Endothelial cell of umbilical vein (primary cell): ENCODE results near the gene C11orf71. TPM values are rescaled to one million over a fixed set of nuclear protein-coding genes. Genes with fewer than 3 reads are reported as not detected.

Experiments used
- BruUV-seq: library from RNA; stranded (reverse); fragments of 400-500 nt; replicated peaks from 2 replicates; lab custom pipeline; 2021; lab: Mats Ljungman, UMichigan
- CTCF ChIA-PET: fragments of 300-600, 350-600 bp; sonication (Branson Sonifier 250); formaldehyde crosslinking; loops from one replicate; lab custom pipeline; 2021; ENCODE audit warnings: antibody characterized with exemption, inconsistent platforms; lab: Charles Lee
- POLR2A ChIA-PET: fragments of 300-600, 350-600 bp; sonication (Branson Sonifier 250); formaldehyde crosslinking; loops from one replicate; lab custom pipeline; 2021; ENCODE audit warnings: antibody characterized with exemption, inconsistent platforms; lab: Charles Lee
- DNase-seq: peaks from one replicate; pipeline ENCODE4 v3.0.0-alpha.2; 2011; ENCODE audit warnings: low read depth, low spot score
- FAIRE-seq: peaks from 2 replicates; lab custom pipeline; 2011; peaks lifted over from hg19 to GRCh38; lab: Jason Lieb, UNC
- H2AFZ ChIP-seq: 2 replicates; pipeline ENCODE4 v1.6.0; 2012; ENCODE audit warnings: low read depth, low read length, control low read depth, inconsistent platforms
- H3K27ac ChIP-seq: 2 replicates; pipeline ENCODE4 v1.5.1; 2011; ENCODE audit warnings: low read depth, mild to moderate bottlenecking, control low read depth, low read length, moderate library complexity; ENCODE audit not compliant: insufficient read depth
- H3K27me3 ChIP-seq, 2 experiments: 2 replicates each; pipeline versions ENCODE4 v1.6.0 to v1.6.1; 2011; ENCODE audit warnings: low read length in 2 of 2, mixed read lengths in 1 of 2; ENCODE audit not compliant: control insufficient read depth in 2 of 2, insufficient read depth in 2 of 2
- H3K36me3 ChIP-seq, 2 experiments: 2 replicates in 1 of 2; 3 replicates in 1 of 2; pipeline ENCODE4 v1.5.1; 2011; ENCODE audit warnings: low read length in 2 of 2, mild to moderate bottlenecking in 1 of 2, moderate library complexity in 1 of 2; ENCODE audit not compliant: control insufficient read depth in 2 of 2, insufficient read depth in 2 of 2; ENCODE audit errors: extremely low read depth in 1 of 2
- H3K4me1 ChIP-seq: 3 replicates; pipeline ENCODE4 v1.5.1; 2011; ENCODE audit warnings: mild to moderate bottlenecking, low read length; ENCODE audit not compliant: control insufficient read depth, insufficient read depth; ENCODE audit errors: extremely low read depth
- H3K4me2 ChIP-seq: 2 replicates; pipeline ENCODE4 v1.6.1; 2011; ENCODE audit warnings: low read length, control low read depth, mixed read lengths; ENCODE audit not compliant: insufficient read depth
- H3K4me3 ChIP-seq, 3 experiments: fragments of 200-600 bp in 1 of 3; sonication (generic), shearing (Covaris generic) in 1 of 3; replicated peaks in 1 of 3; 2 replicates each; pipeline ENCODE4 v1.5.1; 2011 to 2016; ENCODE audit warnings: control low read depth in 3 of 3, low read length in 3 of 3, mild to moderate bottlenecking in 2 of 3, inconsistent platforms in 1 of 3, low read depth in 1 of 3, moderate library complexity in 1 of 3; ENCODE audit not compliant: insufficient read depth in 1 of 3
- H3K79me2 ChIP-seq: 2 replicates; pipeline ENCODE4 v1.6.0; 2012; ENCODE audit warnings: low read length, inconsistent platforms; ENCODE audit not compliant: control insufficient read depth, insufficient read depth
- H3K9ac ChIP-seq: replicated peaks from 2 replicates; pipeline ENCODE3; 2011; ENCODE audit warnings: low read length, control low read depth; ENCODE audit not compliant: insufficient read depth; ENCODE audit errors: extremely low read depth
- H3K9me1 ChIP-seq: replicated peaks from 3 replicates; pipeline ENCODE4 v1.6.0; 2011; ENCODE audit warnings: mild to moderate bottlenecking, low read length; ENCODE audit not compliant: control insufficient read depth, insufficient read depth; ENCODE audit errors: extremely low read depth
- H3K9me3 ChIP-seq: replicated peaks from 2 replicates; pipeline ENCODE4 v1.5.1; 2012; ENCODE audit warnings: low read length, inconsistent platforms; ENCODE audit not compliant: control insufficient read depth, insufficient read depth
- H4K20me1 ChIP-seq: replicated peaks from 2 replicates; pipeline ENCODE3; 2011; ENCODE audit warnings: mild to moderate bottlenecking, low read length; ENCODE audit not compliant: control insufficient read depth, insufficient read depth; ENCODE audit errors: extremely low read depth
- CTCF ChIP-seq, 2 donors: IDR thresholded peaks; 1 replicate in 1 of 2; 2 replicates in 1 of 2; pipeline ENCODE4 v1.5.1; 2011; ENCODE audit warnings: low read length in 2 of 2, mild to moderate bottlenecking in 2 of 2, moderate library complexity in 2 of 2, control low read depth in 1 of 2, inconsistent platforms in 1 of 2, low read depth in 1 of 2; ENCODE audit not compliant: insufficient read depth in 1 of 2; ENCODE audit errors: extremely low read depth in 1 of 2
- EZH2 ChIP-seq: IDR thresholded peaks from 2 replicates; pipeline ENCODE4 v1.6.1; 2012; ENCODE audit warnings: borderline replicate concordance, low read depth, mild to moderate bottlenecking, moderate library complexity, low read length, inconsistent platforms; ENCODE audit not compliant: severe bottlenecking
- FOS ChIP-seq: IDR thresholded peaks from 2 replicates; pipeline ENCODE4 v1.6.1; 2011; ENCODE audit warnings: mild to moderate bottlenecking, low read length, moderate library complexity, borderline replicate concordance; ENCODE audit not compliant: insufficient read depth
- GATA2 ChIP-seq: IDR thresholded peaks from 2 replicates; pipeline ENCODE4 v1.7.0; 2011; ENCODE audit warnings: low read depth, mild to moderate bottlenecking, moderate library complexity, mixed read lengths, low read length; ENCODE audit not compliant: insufficient read length, insufficient read depth
- JUN ChIP-seq: IDR thresholded peaks from 2 replicates; pipeline ENCODE4 v1.6.1; 2011; ENCODE audit warnings: borderline replicate concordance, low read depth; ENCODE audit not compliant: insufficient read length, insufficient read depth
- MAX ChIP-seq: IDR thresholded peaks from 2 replicates; pipeline ENCODE4 v1.6.1; 2011; ENCODE audit not compliant: insufficient read depth, insufficient read length
- MYC ChIP-seq: IDR thresholded peaks from one replicate; pipeline ENCODE4 v1.6.1; 2011; ENCODE audit warnings: mild to moderate bottlenecking, low read depth, low read length
- POLR2A ChIP-seq: IDR thresholded peaks from 2 replicates; pipeline ENCODE4 v1.6.1; 2012; ENCODE audit warnings: low read depth, mild to moderate bottlenecking, control low read depth, low read length
- POLR2AphosphoS5 ChIP-seq: IDR thresholded peaks from 2 replicates; pipeline ENCODE4 v1.6.1; 2012; ENCODE audit warnings: low read depth, mild to moderate bottlenecking, control low read depth, low read length, moderate library complexity; ENCODE audit not compliant: insufficient read depth
- dilution Hi-C: fragments of 300-500 bp; cut with MboI; formaldehyde crosslinking; loops from one replicate; pipeline ENCODE4 v1.15.0; 2019; ENCODE audit warnings: low sequenced_read_pairs; ENCODE audit not compliant: extremely low pct_ligation_motif_present
- intact Hi-C: fragments of 100-400 bp; cut with micrococcal nuclease; formaldehyde crosslinking; loops from one replicate; pipeline ENCODE4 v1.10.0; 2022
- polyA plus RNA-seq, 4 experiments: library from polyadenylated mRNA; depleted of rRNA in 3 of 4; stranded (reverse) in 3 of 4; unstranded in 1 of 4; fragments of >200 nt; gene quantifications; 2 replicates each; pipeline versions ENCODE4 v1.2.1 to v1.2.3, GENCODE V29; 2011 to 2012; ENCODE audit warnings: missing spikeins in 1 of 4
- total RNA-seq: library from RNA; stranded (reverse); gene quantifications from 2 replicates; pipeline ENCODE4 v1.2.3, GENCODE V29; 2021

The C11orf71 gene
- total and polyA plus RNA-seq, 2 donors (not counting 3 experiments of a cell fraction or from before 2014, with no cell fraction given) = 4.0 to 6.9 TPM

GRCh38 chr11:114447892-114448291, 47.6 kb upstream of the C11orf71 start:
- no peaks in the 10 kb centered on the region for H3K27me3 ChIP-seq
- no peak overlapping the region for H3K27ac ChIP-seq
- no peaks in the 10 kb centered on the region for H3K4me1 ChIP-seq
- dilution Hi-C loops = no loop called here
- no peak overlapping the region for H3K4me2 ChIP-seq
- H3K36me3 ChIP-seq = peaks cover 9 to 28% of the 10 kb centered on the region in 2 experiments
- BruUV-seq = no TSS peak
- FAIRE-seq = no peak
- H3K9me1 ChIP-seq = no peaks in the 10 kb centered on the region
- peaks cover 50% of the 10 kb centered on the region for H3K79me2 ChIP-seq
- H3K9ac ChIP-seq = no peak overlapping the region
- no peak overlapping the region for H2AFZ ChIP-seq
- no peak for DNase-seq
- no peak overlapping the region for H3K4me3 ChIP-seq
- H4K20me1 ChIP-seq = no peaks in the 10 kb centered on the region
- no peaks in the 10 kb centered on the region for H3K9me3 ChIP-seq
- TF ChIP-seq POLR2A (no peak), CTCF (IDR thresholded peaks at IDR 0.05; ENCODE audit: extremely low read depth in 1 of 2, insufficient read depth in 1 of 2, low read depth in 1 of 2, low read length in 2 of 2) (no peak), MYC (no peak), EZH2 (no peak), POLR2AphosphoS5 (no peak), FOS (no peak), MAX (no peak), GATA2 (no peak), JUN (no peak)
- ChIA-PET POLR2A (no interaction called here), CTCF (interaction anchor here (1.5 kb wide), 1 partner anchor 107 kb away, joined by 4 read pairs; no protein-coding TSS in a partner anchor)
- intact Hi-C loops = no loop called here
